ENCODE data around the gene ABCF2. TPM values are rescaled to one million over a fixed set of nuclear protein-coding genes. Genes with fewer than 3 reads are reported as not detected.

The ABCF2 gene
- total and polyA plus RNA-seq, 4 donors = 23.6 to 38.3 (median 34.0) TPM

DNA sequence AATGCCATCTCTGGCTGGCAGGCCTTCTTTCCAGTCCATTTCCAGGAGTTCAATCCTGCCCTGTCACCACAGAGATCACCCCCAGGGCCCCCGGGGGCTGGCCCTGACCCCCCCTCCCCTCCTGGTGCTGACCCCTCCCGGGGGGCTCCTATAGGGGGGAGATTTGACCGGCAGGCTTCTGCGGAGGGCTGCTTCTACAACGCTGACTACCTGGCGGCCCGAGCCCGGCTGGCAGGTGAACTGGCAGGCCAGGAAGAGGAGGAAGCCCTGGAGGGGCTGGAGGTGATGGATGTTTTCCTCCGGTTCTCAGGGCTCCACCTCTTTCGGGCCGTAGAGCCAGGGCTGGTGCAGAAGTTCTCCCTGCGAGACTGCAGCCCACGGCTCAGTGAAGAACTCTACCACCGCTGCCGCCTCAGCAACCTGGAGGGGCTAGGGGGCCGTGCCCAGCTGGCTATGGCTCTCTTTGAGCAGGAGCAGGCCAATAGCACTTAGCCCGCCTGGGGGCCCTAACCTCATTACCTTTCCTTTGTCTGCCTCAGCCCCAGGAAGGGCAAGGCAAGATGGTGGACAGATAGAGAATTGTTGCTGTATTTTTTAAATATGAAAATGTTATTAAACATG lies 11.3 kb upstream of the ABCF2 start:
- Histone ChIP-seq H3K36me3 (ENCODE audit: control insufficient read depth, insufficient read depth, low read length) (peaks cover 94% of the 10 kb centered on the region), H3K27ac (ENCODE audit: low read depth, low read length) (no peak overlapping the region), H3K4me1 (ENCODE audit: control insufficient read depth, insufficient read depth, low read length) (peaks cover 20% of the 10 kb centered on the region), H3K4me3 (ENCODE audit: low read depth, low read length) (no peak overlapping the region), H3K9me3 (ENCODE audit: control insufficient read depth, insufficient read depth, low read length) (no peaks in the 10 kb centered on the region), H3K27me3 (ENCODE audit: control insufficient read depth, insufficient read depth, low read length) (no peaks in the 10 kb centered on the region)
- no peak for DNase-seq (ENCODE audit: low read depth in 4 of 6, low spot score in 6 of 6)
- 83% methylated on average over 13 of the region's 17 CpGs for WGBS (ENCODE audit: insufficient coverage)

DNA sequence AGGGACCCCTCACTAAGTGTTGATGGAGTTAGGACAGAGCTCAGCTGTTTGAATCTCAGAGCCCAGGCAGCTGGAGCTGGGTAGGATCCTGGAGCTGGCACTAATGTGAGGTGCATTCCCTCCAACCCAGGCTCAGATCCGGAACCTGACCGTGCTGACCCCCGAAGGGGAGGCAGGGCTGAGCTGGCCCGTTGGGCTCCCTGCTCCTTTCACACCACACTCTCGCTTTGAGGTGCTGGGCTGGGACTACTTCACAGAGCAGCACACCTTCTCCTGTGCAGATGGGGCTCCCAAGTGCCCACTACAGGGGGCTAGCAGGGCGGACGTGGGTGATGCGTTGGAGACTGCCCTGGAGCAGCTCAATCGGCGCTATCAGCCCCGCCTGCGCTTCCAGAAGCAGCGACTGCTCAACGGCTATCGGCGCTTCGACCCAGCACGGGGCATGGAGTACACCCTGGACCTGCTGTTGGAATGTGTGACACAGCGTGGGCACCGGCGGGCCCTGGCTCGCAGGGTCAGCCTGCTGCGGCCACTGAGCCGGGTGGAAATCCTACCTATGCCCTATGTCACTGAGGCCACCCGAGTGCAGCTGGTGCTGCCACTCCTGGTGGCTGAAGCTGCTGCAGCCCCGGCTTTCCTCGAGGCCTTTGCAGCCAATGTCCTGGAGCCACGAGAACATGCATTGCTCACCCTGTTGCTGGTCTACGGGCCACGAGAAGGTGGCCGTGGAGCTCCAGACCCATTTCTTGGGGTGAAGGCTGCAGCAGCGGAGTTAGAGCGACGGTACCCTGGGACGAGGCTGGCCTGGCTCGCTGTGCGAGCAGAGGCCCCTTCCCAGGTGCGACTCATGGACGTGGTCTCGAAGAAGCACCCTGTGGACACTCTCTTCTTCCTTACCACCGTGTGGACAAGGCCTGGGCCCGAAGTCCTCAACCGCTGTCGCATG lies 10.5 kb upstream of the ABCF2 start:
- Histone ChIP-seq H3K36me3 (ENCODE audit: control insufficient read depth, insufficient read depth, low read length) (peaks cover 89% of the 10 kb centered on the region), H3K9me3 (ENCODE audit: control insufficient read depth, insufficient read depth, low read length) (no peaks in the 10 kb centered on the region), H3K27me3 (ENCODE audit: control insufficient read depth, insufficient read depth, low read length) (no peaks in the 10 kb centered on the region), H3K4me3 (ENCODE audit: low read depth, low read length) (no peak overlapping the region), H3K4me1 (ENCODE audit: control insufficient read depth, insufficient read depth, low read length) (peaks cover 19% of the 10 kb centered on the region), H3K27ac (ENCODE audit: low read depth, low read length) (no peak overlapping the region)
- no peak for DNase-seq (ENCODE audit: low read depth in 4 of 6, low spot score in 6 of 6)
- WGBS (ENCODE audit: insufficient coverage) = 91% methylated on average over 44 of the region's 44 CpGs

DNA sequence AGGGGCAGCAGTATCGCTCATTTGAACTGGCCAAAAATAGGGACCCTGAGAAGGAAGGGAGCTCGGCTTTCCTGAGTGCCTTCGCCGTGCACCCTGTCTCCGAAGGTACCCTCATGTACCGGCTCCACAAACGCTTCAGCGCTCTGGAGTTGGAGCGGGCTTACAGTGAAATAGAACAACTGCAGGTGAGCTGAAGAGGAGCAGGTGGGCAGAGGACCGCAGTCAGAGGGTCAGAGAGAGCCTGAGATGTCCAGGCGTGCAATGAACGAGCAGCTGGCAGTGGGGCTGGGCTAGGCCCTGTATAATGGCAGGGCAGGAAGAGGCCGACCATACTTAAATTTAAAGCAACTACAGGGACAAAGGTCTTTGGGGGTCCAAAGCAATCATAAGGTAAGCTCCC lies 9.4 kb upstream of the ABCF2 start:
- peaks cover 78% of the 10 kb centered on the region for H3K36me3 ChIP-seq (ENCODE audit: control insufficient read depth, insufficient read depth, low read length)
- DNase-seq (ENCODE audit: low read depth in 4 of 6, low spot score in 6 of 6) = no peak
- no peak overlapping the region for H3K4me3 ChIP-seq (ENCODE audit: low read depth, low read length)
- H3K27ac ChIP-seq (ENCODE audit: low read depth, low read length) = no peak overlapping the region
- no peaks in the 10 kb centered on the region for H3K9me3 ChIP-seq (ENCODE audit: control insufficient read depth, insufficient read depth, low read length)
- peaks cover 22% of the 10 kb centered on the region for H3K4me1 ChIP-seq (ENCODE audit: control insufficient read depth, insufficient read depth, low read length)
- 97% methylated on average over 13 of the region's 13 CpGs for WGBS (ENCODE audit: insufficient coverage)
- no peaks in the 10 kb centered on the region for H3K27me3 ChIP-seq (ENCODE audit: control insufficient read depth, insufficient read depth, low read length)

DNA sequence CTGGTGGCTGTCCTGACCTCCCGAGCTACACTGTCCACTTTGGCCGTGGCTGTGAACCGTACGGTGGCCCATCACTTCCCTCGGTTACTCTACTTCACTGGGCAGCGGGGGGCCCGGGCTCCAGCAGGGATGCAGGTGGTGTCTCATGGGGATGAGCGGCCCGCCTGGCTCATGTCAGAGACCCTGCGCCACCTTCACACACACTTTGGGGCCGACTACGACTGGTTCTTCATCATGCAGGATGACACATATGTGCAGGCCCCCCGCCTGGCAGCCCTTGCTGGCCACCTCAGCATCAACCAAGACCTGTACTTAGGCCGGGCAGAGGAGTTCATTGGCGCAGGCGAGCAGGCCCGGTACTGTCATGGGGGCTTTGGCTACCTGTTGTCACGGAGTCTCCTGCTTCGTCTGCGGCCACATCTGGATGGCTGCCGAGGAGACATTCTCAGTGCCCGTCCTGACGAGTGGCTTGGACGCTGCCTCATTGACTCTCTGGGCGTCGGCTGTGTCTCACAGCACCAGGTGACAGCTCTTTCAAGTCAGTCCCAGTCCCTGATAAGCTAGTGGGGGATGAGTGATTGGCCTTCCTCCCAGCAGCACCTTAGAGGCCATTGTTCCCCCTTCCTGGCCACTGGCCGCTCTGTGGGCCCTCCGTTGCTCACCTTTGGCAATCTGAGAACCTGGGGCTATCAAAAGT lies 8.2 kb upstream of the ABCF2 start:
- 91% methylated on average over 28 of the region's 28 CpGs for WGBS (ENCODE audit: insufficient coverage)
- DNase-seq (ENCODE audit: low read depth in 4 of 6, low spot score in 6 of 6) = no peak
- no peak overlapping the region for H3K27ac ChIP-seq (ENCODE audit: low read depth, low read length)
- H3K4me1 ChIP-seq (ENCODE audit: control insufficient read depth, insufficient read depth, low read length) = peaks cover 22% of the 10 kb centered on the region
- H3K9me3 ChIP-seq (ENCODE audit: control insufficient read depth, insufficient read depth, low read length) = no peaks in the 10 kb centered on the region
- H3K27me3 ChIP-seq (ENCODE audit: control insufficient read depth, insufficient read depth, low read length) = no peaks in the 10 kb centered on the region
- no peak overlapping the region for H3K4me3 ChIP-seq (ENCODE audit: low read depth, low read length)
- peaks cover 69% of the 10 kb centered on the region for H3K36me3 ChIP-seq (ENCODE audit: control insufficient read depth, insufficient read depth, low read length)

DNA sequence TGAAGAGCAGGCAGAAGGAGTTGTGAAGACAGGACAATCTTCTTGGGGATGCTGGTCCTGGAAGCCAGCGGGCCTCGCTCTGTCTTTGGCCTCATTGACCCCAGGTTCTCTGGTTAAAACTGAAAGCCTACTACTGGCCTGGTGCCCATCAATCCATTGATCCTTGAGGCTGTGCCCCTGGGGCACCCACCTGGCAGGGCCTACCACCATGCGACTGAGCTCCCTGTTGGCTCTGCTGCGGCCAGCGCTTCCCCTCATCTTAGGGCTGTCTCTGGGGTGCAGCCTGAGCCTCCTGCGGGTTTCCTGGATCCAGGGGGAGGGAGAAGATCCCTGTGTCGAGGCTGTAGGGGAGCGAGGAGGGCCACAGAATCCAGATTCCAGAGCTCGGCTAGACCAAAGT lies 6.8 kb upstream of the ABCF2 start:
- H3K4me3 ChIP-seq (ENCODE audit: low read depth, low read length) = peak overlapping the region; percentile 82
- H3K4me1 ChIP-seq (ENCODE audit: control insufficient read depth, insufficient read depth, low read length) = peaks cover 22% of the 10 kb centered on the region
- no peaks in the 10 kb centered on the region for H3K27me3 ChIP-seq (ENCODE audit: control insufficient read depth, insufficient read depth, low read length)
- peaks cover 55% of the 10 kb centered on the region for H3K36me3 ChIP-seq (ENCODE audit: control insufficient read depth, insufficient read depth, low read length)
- WGBS (ENCODE audit: insufficient coverage) = 82% methylated on average over 9 of the region's 9 CpGs
- no peak for DNase-seq (ENCODE audit: low read depth in 4 of 6, low spot score in 6 of 6)
- no peaks in the 10 kb centered on the region for H3K9me3 ChIP-seq (ENCODE audit: control insufficient read depth, insufficient read depth, low read length)
- H3K27ac ChIP-seq (ENCODE audit: low read depth, low read length) = no peak overlapping the region

DNA sequence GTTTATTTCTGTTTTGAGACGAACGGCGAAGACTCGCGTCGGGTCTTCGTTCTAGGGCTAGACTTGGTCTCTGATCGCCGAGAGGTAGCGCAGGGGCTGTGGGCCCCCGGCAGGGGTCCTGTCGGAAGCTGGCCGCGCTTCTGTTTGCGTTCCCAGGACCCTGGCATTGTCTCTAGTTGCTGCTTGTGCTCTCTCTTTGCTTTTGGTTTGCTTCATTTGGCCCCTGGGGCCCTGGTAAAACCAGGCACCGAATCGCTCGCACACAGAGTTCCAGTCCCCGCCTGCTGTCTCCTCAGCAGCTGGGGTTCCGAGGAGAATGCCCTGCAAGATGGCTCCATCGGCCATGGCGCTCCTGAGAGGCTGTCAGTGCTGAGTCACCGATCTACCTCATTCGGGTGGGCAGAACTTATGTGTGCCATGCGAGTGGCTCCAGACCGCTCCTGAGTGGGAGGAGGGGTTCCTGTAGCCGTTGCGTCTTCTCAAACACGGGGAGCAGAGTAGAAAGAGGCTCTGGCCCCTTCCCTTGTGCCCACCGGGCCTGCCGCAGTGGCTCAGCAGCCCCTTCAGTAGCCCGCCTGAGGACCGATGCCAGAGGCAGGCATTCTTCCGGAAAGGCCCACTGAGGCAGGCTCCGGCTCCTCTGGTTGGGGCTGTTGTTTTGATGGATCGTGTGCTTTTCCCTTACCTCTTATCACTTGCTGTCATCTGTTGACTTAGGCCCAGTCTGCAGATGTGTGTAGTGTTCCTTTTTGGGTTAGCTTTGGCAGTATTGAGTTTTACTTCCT lies 6.1 kb upstream of the ABCF2 start:
- Histone ChIP-seq H3K27ac (ENCODE audit: low read depth, low read length) (peak overlapping the region; percentile 73), H3K36me3 (ENCODE audit: control insufficient read depth, insufficient read depth, low read length) (peaks cover 48% of the 10 kb centered on the region), H3K4me1 (ENCODE audit: control insufficient read depth, insufficient read depth, low read length) (peaks cover 23% of the 10 kb centered on the region), H3K27me3 (ENCODE audit: control insufficient read depth, insufficient read depth, low read length) (no peaks in the 10 kb centered on the region), H3K4me3 (ENCODE audit: low read depth, low read length) (peak overlapping the region; percentile 82), H3K9me3 (ENCODE audit: control insufficient read depth, insufficient read depth, low read length) (no peaks in the 10 kb centered on the region)
- DNase-seq (ENCODE audit: low read depth in 4 of 6, low spot score in 6 of 6) = peak in 2 of 6 donors; percentile 39 to 44
- 8% methylated on average over 33 of the region's 36 CpGs for WGBS (ENCODE audit: insufficient coverage)

DNA sequence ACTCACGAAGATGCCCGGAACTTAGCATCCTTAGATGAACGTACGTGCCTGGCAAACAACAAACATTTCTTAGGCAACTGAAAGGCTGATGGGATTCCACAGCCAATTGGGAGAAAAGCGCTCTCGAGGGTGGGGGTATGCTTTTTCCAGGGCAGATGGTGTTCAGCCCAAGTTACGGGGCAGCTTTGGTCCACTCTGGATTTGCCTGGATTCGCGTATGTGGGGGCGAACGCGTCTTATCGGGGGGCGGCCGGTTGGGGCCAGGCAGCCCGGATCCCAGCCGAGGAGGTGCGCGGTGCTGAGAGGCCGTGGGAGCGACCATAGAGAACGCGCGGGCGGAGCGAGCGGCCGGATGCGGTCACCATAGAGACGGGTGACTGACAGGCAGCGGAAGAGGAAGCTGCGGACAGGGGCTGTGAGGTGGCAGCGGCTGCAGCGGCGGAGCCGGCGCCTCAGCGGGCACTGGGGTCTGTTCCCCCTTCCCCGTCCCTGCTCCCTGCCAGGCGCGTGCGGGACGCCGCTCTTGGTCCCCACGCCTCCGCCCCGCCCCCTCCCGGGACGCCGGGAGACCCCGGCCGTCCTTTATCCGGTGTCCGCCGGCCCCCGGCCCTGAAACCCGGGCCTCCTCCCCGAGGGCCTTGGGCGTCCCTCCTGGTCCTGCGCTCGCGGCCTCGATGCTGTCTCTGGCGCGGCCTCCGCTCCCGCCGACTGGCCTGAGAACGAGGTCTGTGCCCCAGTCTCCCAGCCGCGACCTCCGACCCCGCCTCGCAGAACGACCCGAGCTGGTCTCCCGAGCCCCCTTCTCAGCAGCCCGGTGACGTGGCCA lies 5.3 kb upstream of the ABCF2 start, which contains the start of gene CHPF2:
CHPF2 (plus strand) TSS at position 393 of the 826 bp plus-strand sequence. CDS start 1,529 bp downstream, outside the sequence.
- Histone ChIP-seq H3K4me3 (ENCODE audit: low read depth, low read length) (peak within 1 kb of the TSS; percentile 82), H3K4me1 (ENCODE audit: control insufficient read depth, insufficient read depth, low read length) (peaks cover 25% of the 10 kb centered on the region), H3K27me3 (ENCODE audit: control insufficient read depth, insufficient read depth, low read length) (no peaks in the 10 kb centered on the region), H3K36me3 (ENCODE audit: control insufficient read depth, insufficient read depth, low read length) (peaks cover 40% of the 10 kb centered on the region), H3K27ac (ENCODE audit: low read depth, low read length) (peak within 1 kb of the TSS; percentile 73), H3K9me3 (ENCODE audit: control insufficient read depth, insufficient read depth, low read length) (no peaks in the 10 kb centered on the region)
- under 1% methylated on average over 79 of the region's 79 CpGs for WGBS (ENCODE audit: insufficient coverage)
- DNase-seq (ENCODE audit: low read depth in 4 of 6, low spot score in 6 of 6) = peak in 4 of 6 donors; percentile 77 to 96 (median 90)

DNA sequence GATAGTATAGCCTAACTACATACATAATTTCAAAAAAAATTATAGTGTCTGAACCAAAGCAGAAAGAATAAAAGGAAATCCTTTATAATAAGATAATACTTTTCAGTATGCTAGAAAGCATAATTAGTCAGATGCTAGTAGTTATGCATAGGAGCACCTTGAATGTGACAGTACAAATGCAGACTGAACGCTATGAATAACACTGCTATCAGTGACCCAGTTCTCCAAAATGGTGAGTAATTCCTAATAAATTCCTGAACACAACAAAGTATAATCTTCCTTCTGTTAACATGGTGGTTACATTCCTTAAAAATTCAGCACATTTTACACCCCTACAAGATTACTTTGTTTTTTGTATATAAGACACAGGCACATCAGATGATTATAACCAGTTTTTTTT lies 4.1 kb upstream of the ABCF2 start:
- no peaks in the 10 kb centered on the region for H3K9me3 ChIP-seq (ENCODE audit: control insufficient read depth, insufficient read depth, low read length)
- DNase-seq (ENCODE audit: low read depth in 4 of 6, low spot score in 6 of 6) = no peak
- H3K27ac ChIP-seq (ENCODE audit: low read depth, low read length) = no peak overlapping the region
- H3K4me1 ChIP-seq (ENCODE audit: control insufficient read depth, insufficient read depth, low read length) = peaks cover 31% of the 10 kb centered on the region
- no peak overlapping the region for H3K4me3 ChIP-seq (ENCODE audit: low read depth, low read length)
- WGBS (ENCODE audit: insufficient coverage) = no CpG with 5 or more reads among the region's 1 CpG
- no peaks in the 10 kb centered on the region for H3K27me3 ChIP-seq (ENCODE audit: control insufficient read depth, insufficient read depth, low read length)
- H3K36me3 ChIP-seq (ENCODE audit: control insufficient read depth, insufficient read depth, low read length) = peaks cover 27% of the 10 kb centered on the region

Data from spinal cord (tissue), 10 donors.